Transverse colon (tissue), 4 donors: ENCODE data around the gene ZNF516. TPM values are rescaled to one million over a fixed set of nuclear protein-coding genes. Genes with fewer than 3 reads are reported as not detected.

ENCODE experiments used
- DNase-seq: peaks from one replicate; pipeline ENCODE4 v3.0.0-alpha.2; 2019
- H3K27ac ChIP-seq, 4 donors: fragments of 200-600 bp; sonication (generic); 2 replicates each; pipeline ENCODE4 v1.5.1; 2016 to 2018; ENCODE audit warnings: inconsistent platforms in 4 of 4
- H3K27me3 ChIP-seq: fragments of 200-600 bp; sonication (generic); 2 replicates; pipeline ENCODE4 v1.5.1; 2017; ENCODE audit warnings: inconsistent platforms
- H3K36me3 ChIP-seq, 4 donors: fragments of 200-600 bp; sonication (generic); 2 replicates each; pipeline ENCODE4 v1.5.1; 2017 to 2019; ENCODE audit warnings: inconsistent platforms in 4 of 4
- H3K4me1 ChIP-seq, 4 donors: fragments of 200-600 bp; sonication (generic); 2 replicates each; pipeline ENCODE4 v1.5.1; 2017 to 2020; ENCODE audit warnings: inconsistent platforms in 4 of 4
- H3K4me3 ChIP-seq, 4 donors: fragments of 200-600 bp; sonication (generic); 1 replicate in 1 of 4; 2 replicates in 3 of 4; pipeline versions ENCODE4 v1.5.1 to v1.6.1; 2017 to 2019; ENCODE audit warnings: inconsistent platforms in 4 of 4
- H3K9me3 ChIP-seq, 2 donors: fragments of 200-600 bp; sonication (generic); 2 replicates each; pipeline ENCODE4 v1.5.1; 2017 to 2019; ENCODE audit warnings: inconsistent platforms in 2 of 2
- EP300 ChIP-seq: sonication (generic); formaldehyde crosslinking; IDR thresholded peaks from one replicate; pipeline ENCODE4 v1.6.1; 2017; ENCODE audit warnings: antibody characterized with exemption, low read depth
- POLR2A ChIP-seq: fragments of 450-650 bp; IDR thresholded peaks from one replicate; pipeline ENCODE4 v1.6.1; 2016; ENCODE audit warnings: antibody characterized with exemption, mild to moderate bottlenecking, moderate library complexity
- POLR2AphosphoS5 ChIP-seq, 3 donors: sonication (generic); formaldehyde crosslinking; IDR thresholded peaks; one replicate each; pipeline ENCODE4 v1.6.1; 2016; ENCODE audit warnings: antibody characterized with exemption in 3 of 3
- WGBS, 2 donors: methylation state at CpG; one replicate each; pipeline ENCODE4 v1.1.5; 2018; ENCODE audit warnings: low coverage in 1 of 2; 5-methylcytosine and 5-hydroxymethylcytosine counted together
- in situ Hi-C, 4 donors: fragments of 200-750 bp; cut with MboI; loops; one replicate each; pipeline versions ENCODE4 v1.15.0 to v1.15.1; 2017; ENCODE audit warnings: low sequenced_read_pairs in 3 of 4, low pct_ligation_motif_present in 1 of 4, low pct_unique_long_range_greater_than_20kb in 1 of 4
- intact Hi-C: fragments of 100-400 bp; cut with DNase I; formaldehyde crosslinking; loops from one replicate; pipeline ENCODE4 v1.15.1; 2023; ENCODE audit warnings: low total_unique reads
- total RNA-seq, 4 donors: library from RNA; depleted of rRNA; stranded (reverse); fragments of >200 nt; gene quantifications; one replicate each; pipeline ENCODE4 v1.1.0, GENCODE V29; 2016
- TF ChIP-seq, protein P1 (sequence below), 5 experiments: fragments of 200-600 bp in 3 of 5; fragments of 450-650 bp in 2 of 5; sonication (generic) in 3 of 5; IDR thresholded peaks; 1 replicate in 2 of 5; 2 replicates in 3 of 5; pipeline ENCODE4 v1.5.1; 2016 to 2017; ENCODE audit warnings: antibody characterized with exemption in 5 of 5, inconsistent platforms in 3 of 5, mild to moderate bottlenecking in 2 of 5, moderate library complexity in 1 of 5

Gene ZNF516
- total RNA-seq, 4 donors from 2014 or later: 19.4 to 37.8 (median 26.7) TPM

DNA sequence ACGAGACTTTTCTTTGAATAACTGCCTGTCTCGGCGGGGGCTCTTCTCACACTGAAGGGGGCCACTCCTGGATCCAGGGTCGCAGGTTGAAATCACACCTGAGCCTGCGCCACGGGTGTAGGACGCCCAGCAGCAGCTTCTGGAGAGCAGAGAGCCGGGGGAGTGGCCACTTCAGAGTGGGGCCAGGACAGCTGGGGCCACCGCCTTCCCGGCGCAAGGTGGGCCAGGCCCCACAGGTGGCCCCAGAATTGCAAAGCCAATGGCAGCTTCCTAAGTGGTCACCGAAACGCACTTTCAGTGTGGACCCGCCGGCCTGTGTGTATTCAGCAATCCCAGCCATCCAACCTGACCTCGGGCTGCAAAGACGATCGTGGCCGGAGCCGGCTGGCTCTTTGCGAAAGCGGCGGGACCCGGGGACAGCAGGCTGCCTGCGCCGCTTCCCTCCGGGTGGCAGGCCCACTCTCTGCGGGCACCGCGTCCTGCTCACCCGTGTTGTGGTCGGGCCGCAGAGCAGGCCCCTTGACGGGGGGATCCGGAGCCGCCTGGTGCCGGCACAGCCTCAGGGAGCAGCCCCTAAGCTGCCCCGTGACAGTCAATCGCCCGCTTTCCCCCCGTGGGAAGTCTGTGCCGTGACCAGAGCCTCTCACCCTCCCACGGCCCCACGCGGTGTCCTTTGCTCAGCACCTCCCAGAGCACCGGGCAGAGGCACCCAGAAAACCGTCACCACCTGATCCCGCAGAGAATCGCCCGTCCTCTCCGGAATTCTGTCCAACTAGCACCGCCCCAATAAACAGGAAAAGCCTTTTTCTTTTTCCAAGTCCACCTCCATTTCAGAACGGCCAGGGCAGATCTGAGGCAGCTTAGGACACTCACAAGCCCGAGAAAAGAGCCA, 144.7 kb downstream of the ZNF516 start:
- no peak for TF ChIP-seq EP300
- TF ChIP-seq, protein P1, sequence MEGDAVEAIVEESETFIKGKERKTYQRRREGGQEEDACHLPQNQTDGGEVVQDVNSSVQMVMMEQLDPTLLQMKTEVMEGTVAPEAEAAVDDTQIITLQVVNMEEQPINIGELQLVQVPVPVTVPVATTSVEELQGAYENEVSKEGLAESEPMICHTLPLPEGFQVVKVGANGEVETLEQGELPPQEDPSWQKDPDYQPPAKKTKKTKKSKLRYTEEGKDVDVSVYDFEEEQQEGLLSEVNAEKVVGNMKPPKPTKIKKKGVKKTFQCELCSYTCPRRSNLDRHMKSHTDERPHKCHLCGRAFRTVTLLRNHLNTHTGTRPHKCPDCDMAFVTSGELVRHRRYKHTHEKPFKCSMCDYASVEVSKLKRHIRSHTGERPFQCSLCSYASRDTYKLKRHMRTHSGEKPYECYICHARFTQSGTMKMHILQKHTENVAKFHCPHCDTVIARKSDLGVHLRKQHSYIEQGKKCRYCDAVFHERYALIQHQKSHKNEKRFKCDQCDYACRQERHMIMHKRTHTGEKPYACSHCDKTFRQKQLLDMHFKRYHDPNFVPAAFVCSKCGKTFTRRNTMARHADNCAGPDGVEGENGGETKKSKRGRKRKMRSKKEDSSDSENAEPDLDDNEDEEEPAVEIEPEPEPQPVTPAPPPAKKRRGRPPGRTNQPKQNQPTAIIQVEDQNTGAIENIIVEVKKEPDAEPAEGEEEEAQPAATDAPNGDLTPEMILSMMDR (IDR thresholded peaks at IDR 0.05): no peak
- TF ChIP-seq POLR2A: no peak
- TF ChIP-seq POLR2AphosphoS5 (IDR thresholded peaks at IDR 0.05): no peak
- Histone ChIP-seq H3K36me3 (no peaks in the 10 kb centered on the region), H3K9me3 (no peaks in the 10 kb centered on the region), H3K27ac (no peak overlapping the region), H3K4me1 (peaks cover 0 to 12% (median 9%) of the 10 kb centered on the region in 4 donors), H3K4me3 (no peak overlapping the region), H3K27me3 (no peaks in the 10 kb centered on the region)
- in situ Hi-C loops: no loop called here
- no peak for DNase-seq
- 47 to 86% methylated on average over 7 to 51 of the region's 54 CpGs for WGBS, 2 donors
- intact Hi-C loops: loop anchor here (10.0 kb wide), 1 partner anchor 476 kb away; no protein-coding TSS in a partner anchor

DNA sequence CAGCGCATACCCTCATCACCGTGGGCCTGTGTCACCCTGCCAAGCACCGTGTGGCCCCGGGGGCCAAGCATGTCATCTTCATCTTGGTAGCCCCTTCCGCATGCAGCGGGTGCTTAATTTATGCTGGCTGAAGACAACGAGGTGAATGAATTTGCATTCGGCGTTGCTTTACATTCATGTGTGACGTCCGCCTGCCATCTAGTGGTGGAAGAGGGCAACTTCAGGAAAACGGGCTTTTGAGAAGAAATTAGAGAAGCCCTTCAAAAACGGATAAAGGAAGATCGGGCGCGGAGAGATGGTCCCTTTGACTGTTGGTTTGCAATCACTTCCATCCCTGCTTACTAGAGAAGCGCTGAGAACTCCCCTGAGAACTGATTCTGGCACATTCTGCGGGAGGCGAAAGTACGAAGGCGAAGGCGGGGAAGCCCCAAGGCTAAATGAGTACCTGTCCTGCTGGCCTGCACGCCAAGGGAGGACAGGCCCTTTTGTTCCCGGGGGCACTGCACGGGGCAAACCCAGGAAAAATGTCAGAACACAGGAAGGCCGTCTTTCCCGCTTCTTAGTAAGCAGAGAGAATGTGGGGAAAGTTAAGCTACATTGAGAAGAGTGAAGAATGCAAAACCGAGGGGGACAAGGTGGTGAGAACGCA, 145.9 kb downstream of the ZNF516 start:
- 28 to 63% methylated on average over 6 to 29 of the region's 29 CpGs for WGBS, 2 donors
- intact Hi-C loops: no loop called here
- no peak overlapping the region for H3K27ac ChIP-seq
- no peaks in the 10 kb centered on the region for H3K36me3 ChIP-seq
- peak overlapping the region in 1 of 4 donors; percentile 7 for H3K4me3 ChIP-seq
- DNase-seq: peak; percentile 66
- no peaks in the 10 kb centered on the region for H3K9me3 ChIP-seq
- in situ Hi-C loops: loop anchor here in 1 of 4 donors (25.0 kb wide), 1 partner anchor 1687 kb away; no protein-coding TSS in a partner anchor
- TF ChIP-seq POLR2A: no peak
- TF ChIP-seq, protein P1 (IDR thresholded peaks at IDR 0.05): peak; percentile 78 to 90 (median 88)
- H3K4me1 ChIP-seq: peaks cover 0 to 12% (median 8%) of the 10 kb centered on the region in 4 donors
- H3K27me3 ChIP-seq: no peaks in the 10 kb centered on the region

DNA sequence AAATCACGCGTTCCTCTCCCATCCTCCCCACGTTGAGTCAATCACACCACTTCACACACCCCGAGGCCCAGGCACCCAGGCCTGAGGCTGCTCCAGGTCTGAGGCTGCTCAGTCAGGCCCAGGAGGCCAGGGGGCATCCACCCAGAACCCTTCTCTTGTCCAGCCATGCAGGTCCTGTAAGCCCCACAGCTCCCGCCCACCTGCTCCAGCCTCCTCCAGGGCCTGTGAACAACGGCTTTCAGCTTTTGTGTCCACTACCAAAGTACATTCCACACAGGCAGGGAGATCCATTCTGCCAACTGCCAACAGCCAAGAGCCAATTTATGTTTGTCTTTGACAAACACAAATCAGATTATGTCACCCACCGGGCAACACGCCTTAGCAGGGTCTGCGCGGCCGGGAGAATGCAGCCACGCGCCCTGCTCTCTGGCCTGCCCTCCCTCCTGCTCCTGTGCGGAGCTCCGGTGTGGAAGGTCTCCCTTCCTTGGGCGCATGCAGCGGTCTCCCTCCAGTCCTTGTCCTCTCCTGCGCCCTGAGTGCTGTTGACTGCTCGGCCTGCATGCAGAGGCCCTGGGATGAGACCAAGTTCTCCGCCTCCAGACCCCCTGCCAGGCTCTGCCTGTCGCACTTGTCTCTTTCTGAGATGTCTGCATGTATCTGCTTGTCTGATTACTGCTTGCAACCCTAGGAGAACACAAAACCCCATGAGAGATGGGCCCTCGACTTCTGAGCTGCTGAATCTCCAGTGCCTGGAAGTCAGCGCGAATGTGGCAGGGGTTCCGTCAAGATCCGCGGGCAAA, 146.6 kb downstream of the ZNF516 start:
- DNase-seq: no peak
- Histone ChIP-seq H3K36me3 (no peaks in the 10 kb centered on the region), H3K27me3 (no peaks in the 10 kb centered on the region), H3K4me3 (peak overlapping the region in 1 of 4 donors; percentile 7), H3K27ac (no peak overlapping the region), H3K9me3 (no peaks in the 10 kb centered on the region), H3K4me1 (peaks cover 0 to 12% (median 8%) of the 10 kb centered on the region in 4 donors)
- no peak for TF ChIP-seq POLR2AphosphoS5 (IDR thresholded peaks at IDR 0.05)
- in situ Hi-C loops: loop anchor here in 1 of 4 donors (25.0 kb wide), 1 partner anchor 1686 kb away; no protein-coding TSS in a partner anchor
- WGBS, 2 donors: 44 to 51% methylated on average over 12 to 27 of the region's 27 CpGs
- intact Hi-C loops: no loop called here

DNA sequence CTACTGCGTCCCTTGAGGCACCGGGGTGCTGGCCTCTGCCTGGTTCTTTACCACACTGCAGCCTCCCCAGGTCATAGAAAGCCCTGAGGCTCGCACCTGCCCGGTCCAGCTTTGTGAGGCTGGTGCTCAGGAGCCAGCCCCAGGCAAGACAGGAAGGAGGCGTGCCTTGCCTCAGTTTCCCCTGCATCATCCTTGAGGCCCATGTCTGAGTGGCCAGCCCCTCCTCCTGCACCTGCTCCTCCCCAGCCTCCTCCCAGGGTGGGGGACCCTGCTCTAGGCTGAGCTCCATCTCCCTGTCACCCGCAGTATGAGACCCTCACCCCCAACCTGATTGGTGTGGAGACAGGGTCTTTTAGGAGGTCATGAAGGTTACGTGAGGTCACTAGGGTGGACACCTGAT, 147.7 kb downstream of the ZNF516 start:
- intact Hi-C loops (no loop called here), in situ Hi-C loops (loop anchor here in 1 of 4 donors (25.0 kb wide), 1 partner anchor 1685 kb away; no protein-coding TSS in a partner anchor)
- H3K9me3 ChIP-seq: no peaks in the 10 kb centered on the region
- no peaks in the 10 kb centered on the region for H3K36me3 ChIP-seq
- no peak overlapping the region for H3K4me3 ChIP-seq
- no peak for TF ChIP-seq POLR2A
- TF ChIP-seq, protein P1 (IDR thresholded peaks at IDR 0.05): no peak
- no peak for TF ChIP-seq POLR2AphosphoS5 (IDR thresholded peaks at IDR 0.05)
- no peak for TF ChIP-seq EP300
- WGBS, 2 donors: 95% methylated on average over 7 of the region's 7 CpGs; no CpG with 5 or more reads in 1 of the 2 donors
- H3K27ac ChIP-seq: no peak overlapping the region
- H3K4me1 ChIP-seq: peaks cover 0 to 12% (median 7%) of the 10 kb centered on the region in 4 donors
- no peak for DNase-seq
- no peaks in the 10 kb centered on the region for H3K27me3 ChIP-seq
